ENCODE measurements around the gene APOBEC3G.

- TF ChIP-seq POLR2A (IDR thresholded peaks at IDR 0.05) (no peak), CTCF (IDR thresholded peaks at IDR 0.05) (no peak), EP300 (IDR thresholded peaks at IDR 0.05) (no peak)
Measured at GRCh38 chr22:39030705-39031104, 46.4 kb upstream of the APOBEC3G start.

Measured in tibial nerve (tissue), 4 donors.